Measurements from ENCODE around the gene HOXB3.
"Not testable (repeated sequence)": the region's sequence is repeated elsewhere in the genome, so short reads cannot be mapped to it uniquely, and the experiment has no call there.

Gene HOXB3

GRCh38 chr17:48541036-48541576 lies 48.9 kb downstream of the HOXB3 start:
- Histone ChIP-seq H3K9me3 (ENCODE audit: control insufficient read depth, low read length) (no peaks in the 10 kb centered on the region), H3K4me1 (ENCODE audit: control insufficient read depth, insufficient read depth, low read length) (peaks cover 26% of the 10 kb centered on the region), H3K27me3 (replicated peaks; ENCODE audit: control insufficient read depth, insufficient read depth, low read length) (no peaks in the 10 kb centered on the region), H3K36me3 (ENCODE audit: control insufficient read depth, insufficient read depth, low read length, severe bottlenecking) (peaks cover 4% of the 10 kb centered on the region), H3K4me3 (ENCODE audit: low read length) (peak overlapping the region; percentile 95), H3K9ac (ENCODE audit: low read length) (peak overlapping the region; percentile 99)
- DNase-seq (ENCODE audit: low read depth): no peak

GRCh38 chr17:48540213-48540612 lies 49.8 kb downstream of the HOXB3 start:
- H3K27me3 ChIP-seq (replicated peaks; ENCODE audit: control insufficient read depth, insufficient read depth, low read length): no peaks in the 10 kb centered on the region

GRCh38 chr17:48539177-48539576 lies 50.9 kb downstream of the HOXB3 start:
- peaks cover 14% of the 10 kb centered on the region for H3K4me1 ChIP-seq (ENCODE audit: control insufficient read depth, insufficient read depth, low read length)
- DNase-seq (ENCODE audit: low read depth): no peak
- peaks cover 4% of the 10 kb centered on the region for H3K36me3 ChIP-seq (ENCODE audit: control insufficient read depth, insufficient read depth, low read length, severe bottlenecking)
- no peak overlapping the region for H3K4me3 ChIP-seq (ENCODE audit: low read length)
- no peaks in the 10 kb centered on the region for H3K9me3 ChIP-seq (ENCODE audit: control insufficient read depth, low read length)
- H3K9ac ChIP-seq (ENCODE audit: low read length): no peak overlapping the region
- no peaks in the 10 kb centered on the region for H3K27me3 ChIP-seq (replicated peaks; ENCODE audit: control insufficient read depth, insufficient read depth, low read length)

More at GRCh38 chr17:48540213-48540612, 49.8 kb downstream of the HOXB3 start:
- Histone ChIP-seq H3K4me1 (ENCODE audit: control insufficient read depth, insufficient read depth, low read length) (peaks cover 17% of the 10 kb centered on the region), H3K4me3 (ENCODE audit: low read length) (no peak overlapping the region), H3K9me3 (ENCODE audit: control insufficient read depth, low read length) (no peaks in the 10 kb centered on the region), H3K9ac (ENCODE audit: low read length) (no peak overlapping the region), H3K36me3 (ENCODE audit: control insufficient read depth, insufficient read depth, low read length, severe bottlenecking) (peaks cover 4% of the 10 kb centered on the region)
- no peak for DNase-seq (ENCODE audit: low read depth)

- H3K27me3 ChIP-seq (replicated peaks; ENCODE audit: control insufficient read depth, insufficient read depth, low read length): no peaks in the 10 kb centered on the region
- no peak overlapping the region for H3K9ac ChIP-seq (ENCODE audit: low read length)
- H3K36me3 ChIP-seq (ENCODE audit: control insufficient read depth, insufficient read depth, low read length, severe bottlenecking): no peaks in the 10 kb centered on the region
- no peak overlapping the region for H3K4me3 ChIP-seq (ENCODE audit: low read length)
- no peaks in the 10 kb centered on the region for H3K9me3 ChIP-seq (ENCODE audit: control insufficient read depth, low read length)
- DNase-seq (ENCODE audit: low read depth): no peak
- peaks cover 14% of the 10 kb centered on the region for H3K4me1 ChIP-seq (ENCODE audit: control insufficient read depth, insufficient read depth, low read length)
These were observed 52.7 kb downstream of the HOXB3 start for GRCh38 chr17:48537316-48537715.

GRCh38 chr17:48535793-48536559 lies 54.1 kb downstream of the HOXB3 start:
- H3K27me3 ChIP-seq (replicated peaks; ENCODE audit: control insufficient read depth, insufficient read depth, low read length); H3K4me3 ChIP-seq (ENCODE audit: low read length): not testable (repeated sequence)

GRCh38 chr17:48532261-48532660 lies 57.8 kb downstream of the HOXB3 start:
- no peak overlapping the region for H3K9ac ChIP-seq (ENCODE audit: low read length)
- H3K9me3 ChIP-seq (ENCODE audit: control insufficient read depth, low read length): no peaks in the 10 kb centered on the region
- no peak for DNase-seq (ENCODE audit: low read depth)
- no peak overlapping the region for H3K4me3 ChIP-seq (ENCODE audit: low read length)
- H3K27me3 ChIP-seq (replicated peaks; ENCODE audit: control insufficient read depth, insufficient read depth, low read length): peaks cover 7% of the 10 kb centered on the region
- H3K36me3 ChIP-seq (ENCODE audit: control insufficient read depth, insufficient read depth, low read length, severe bottlenecking): no peaks in the 10 kb centered on the region
- H3K4me1 ChIP-seq (ENCODE audit: control insufficient read depth, insufficient read depth, low read length): no peaks in the 10 kb centered on the region

More at GRCh38 chr17:48535793-48536559, 54.1 kb downstream of the HOXB3 start:
- not testable (repeated sequence) for H3K4me1 ChIP-seq (ENCODE audit: control insufficient read depth, insufficient read depth, low read length); H3K9me3 ChIP-seq (ENCODE audit: control insufficient read depth, low read length); H3K9ac ChIP-seq (ENCODE audit: low read length); H3K36me3 ChIP-seq (ENCODE audit: control insufficient read depth, insufficient read depth, low read length, severe bottlenecking); DNase-seq (ENCODE audit: low read depth)

- H3K4me1 ChIP-seq (ENCODE audit: control insufficient read depth, insufficient read depth, low read length): no peaks in the 10 kb centered on the region
- peaks cover 14% of the 10 kb centered on the region for H3K27me3 ChIP-seq (replicated peaks; ENCODE audit: control insufficient read depth, insufficient read depth, low read length)
- no peak within 1 kb of the TSS for H3K9ac ChIP-seq (ENCODE audit: low read length)
- H3K36me3 ChIP-seq (ENCODE audit: control insufficient read depth, insufficient read depth, low read length, severe bottlenecking): no peaks in the 10 kb centered on the region
- no peaks in the 10 kb centered on the region for H3K9me3 ChIP-seq (ENCODE audit: control insufficient read depth, low read length)
- no peak for DNase-seq (ENCODE audit: low read depth)
- no peak within 1 kb of the TSS for H3K4me3 ChIP-seq (ENCODE audit: low read length)
These were observed 59.2 kb downstream of the HOXB3 start, which contains the start of gene HOXB1 for GRCh38 chr17:48530887-48531272. Gene HOXB1, minus strand, starts transcription at chr17:48531011. Its CDS starts 107 bp downstream, at chr17:48530904.

- no peaks in the 10 kb centered on the region for H3K4me1 ChIP-seq (ENCODE audit: control insufficient read depth, insufficient read depth, low read length)
- DNase-seq (ENCODE audit: low read depth): no peak
- H3K9ac ChIP-seq (ENCODE audit: low read length): no peak overlapping the region
- H3K36me3 ChIP-seq (ENCODE audit: control insufficient read depth, insufficient read depth, low read length, severe bottlenecking): no peaks in the 10 kb centered on the region
- H3K9me3 ChIP-seq (ENCODE audit: control insufficient read depth, low read length): no peaks in the 10 kb centered on the region
- no peak overlapping the region for H3K4me3 ChIP-seq (ENCODE audit: low read length)
- peaks cover 14% of the 10 kb centered on the region for H3K27me3 ChIP-seq (replicated peaks; ENCODE audit: control insufficient read depth, insufficient read depth, low read length)
These were observed 59.7 kb downstream of the HOXB3 start for GRCh38 chr17:48530208-48530886.

- no peaks in the 10 kb centered on the region for H3K9me3 ChIP-seq (ENCODE audit: control insufficient read depth, low read length)
- no peak overlapping the region for H3K4me3 ChIP-seq (ENCODE audit: low read length)
- no peaks in the 10 kb centered on the region for H3K4me1 ChIP-seq (ENCODE audit: control insufficient read depth, insufficient read depth, low read length)
- peaks cover 14% of the 10 kb centered on the region for H3K27me3 ChIP-seq (replicated peaks; ENCODE audit: control insufficient read depth, insufficient read depth, low read length)
- no peak for DNase-seq (ENCODE audit: low read depth)
- H3K9ac ChIP-seq (ENCODE audit: low read length): no peak overlapping the region
- H3K36me3 ChIP-seq (ENCODE audit: control insufficient read depth, insufficient read depth, low read length, severe bottlenecking): no peaks in the 10 kb centered on the region
These were observed 60.4 kb downstream of the HOXB3 start for GRCh38 chr17:48529683-48530009.

- no peaks in the 10 kb centered on the region for H3K9me3 ChIP-seq (ENCODE audit: control insufficient read depth, low read length)
- no peak for DNase-seq (ENCODE audit: low read depth)
- H3K36me3 ChIP-seq (ENCODE audit: control insufficient read depth, insufficient read depth, low read length, severe bottlenecking): no peaks in the 10 kb centered on the region
- no peaks in the 10 kb centered on the region for H3K4me1 ChIP-seq (ENCODE audit: control insufficient read depth, insufficient read depth, low read length)
- no peak overlapping the region for H3K4me3 ChIP-seq (ENCODE audit: low read length)
- H3K9ac ChIP-seq (ENCODE audit: low read length): no peak overlapping the region
- H3K27me3 ChIP-seq (replicated peaks; ENCODE audit: control insufficient read depth, insufficient read depth, low read length): peaks cover 14% of the 10 kb centered on the region
These were observed 60.9 kb downstream of the HOXB3 start for GRCh38 chr17:48528936-48529682.

Data from adipocyte (in vitro differentiated cells).